ENCODE measurements around the gene NADK. TPM values are rescaled to one million over a fixed set of nuclear protein-coding genes. Genes with fewer than 3 reads are reported as not detected.
A peak's percentile ranks its signal among the peaks of the same experiment; 100 is the strongest.
"Not testable (repeated sequence)": the region's sequence is repeated elsewhere in the genome, so short reads cannot be mapped to it uniquely, and the experiment has no call there.

NADK gene
- total and polyA plus RNA-seq, 11 donors, result 17.7 to 45.2 (median 23.3) TPM

- peaks cover 0 to 52% (median 51%) of the 10 kb centered on the region in 9 donors for H3K36me3 ChIP-seq
- no peak for TF ChIP-seq POLR2A (IDR thresholded peaks at IDR 0.05)
- TF ChIP-seq CTCF (IDR thresholded peaks at IDR 0.05), result no peak
- DNase-seq (no peak), ATAC-seq (no peak)
- H3K9me3 ChIP-seq, result no peaks in the 10 kb centered on the region
- WGBS, 4 donors, result 88 to 93% (median 91%) methylated on average over 10 to 11 of the region's 11 CpGs
- no peaks in the 10 kb centered on the region for H3K27me3 ChIP-seq
- intact Hi-C loops (cut with DNase I), result loop anchor here in 1 of 10 donors (10.0 kb wide), 1 partner anchor 153 kb away; no protein-coding TSS in a partner anchor
- H3K4me3 ChIP-seq, result no peak overlapping the region
- H3K27ac ChIP-seq, result no peak overlapping the region
- no peaks in the 10 kb centered on the region for H3K4me1 ChIP-seq
These were observed 26.1 kb downstream of the NADK start for GRCh38 chr1:1752190-1752589.

DNA sequence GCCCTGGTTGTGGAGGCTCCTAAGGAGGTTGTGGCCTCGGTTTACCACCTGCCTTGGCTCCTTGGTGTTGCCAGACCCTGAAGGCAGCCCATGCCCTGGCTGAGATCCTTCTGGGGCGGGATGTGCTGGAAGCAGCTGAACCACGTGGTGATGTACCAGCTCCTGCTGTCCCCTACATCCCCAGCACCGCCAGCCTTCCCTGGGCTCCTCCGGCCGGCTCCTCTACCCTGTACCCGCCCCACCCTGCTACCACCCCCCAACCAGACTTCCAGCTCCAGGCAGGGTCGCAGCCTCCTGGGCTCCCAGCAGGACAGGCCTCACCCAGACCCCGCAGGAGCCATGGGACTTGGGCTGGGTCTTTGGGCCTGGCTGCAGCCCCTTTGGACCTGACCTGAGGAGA is 28.3 kb downstream of the NADK start:
- H3K27me3 ChIP-seq, H3K27ac ChIP-seq, H3K9me3 ChIP-seq, H3K4me3 ChIP-seq, H3K4me1 ChIP-seq, ATAC-seq: not testable (repeated sequence)
- peaks cover 0 to 30% (median 29%) of the 10 kb centered on the region in 9 donors for H3K36me3 ChIP-seq
- intact Hi-C loops (cut with DNase I), result loop anchor here in 2 of 10 donors (10.0 kb wide), 2 partner anchors 55 to 155 kb away; partner anchors contain the start of gene SLC35E2B (in 1 of the 2)
- WGBS, 4 donors, result 89 to 100% (median 91%) methylated on average over 1 to 8 of the region's 9 CpGs
- DNase-seq, result peak in 1 of 5 donors; percentile 13

- no peak for ATAC-seq
- peak in 1 of 5 donors; percentile 17 for DNase-seq
- 75 to 84% (median 78%) methylated on average over 13 to 18 of the region's 18 CpGs for WGBS, 4 donors
These were observed 29.5 kb downstream of the NADK start for GRCh38 chr1:1748686-1749321.

DNA sequence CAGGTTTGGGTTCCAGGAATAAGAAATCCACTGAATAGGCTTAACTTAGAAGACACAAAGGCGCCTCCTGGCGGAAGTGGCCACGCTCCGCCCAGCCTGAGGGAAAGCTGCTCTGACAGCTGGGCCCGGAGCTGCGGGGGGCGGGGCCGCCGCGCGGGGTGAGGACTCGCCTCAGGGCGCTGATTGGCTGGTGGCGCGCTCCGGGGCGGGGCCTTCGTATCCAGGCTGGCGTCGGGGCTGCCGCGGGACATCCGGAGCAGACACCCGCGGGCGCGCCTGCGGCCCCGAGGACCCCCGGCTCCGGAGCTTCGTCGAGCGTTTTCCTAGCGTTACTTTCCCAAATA is 31.7 kb downstream of the NADK start:
- not testable (repeated sequence) for H3K4me1 ChIP-seq, DNase-seq, H3K27me3 ChIP-seq, H3K9me3 ChIP-seq, H3K36me3 ChIP-seq
- intact Hi-C loops (cut with DNase I), result loop anchor here in 1 of 10 donors (10.0 kb wide), 1 partner anchor 52 kb away; the partner anchor contains the start of gene SLC35E2B
- no CpG with 5 or more reads among the region's 35 CpGs for WGBS, 4 donors
- ATAC-seq, result peak; percentile 94 to 96 (median 94)
- Histone ChIP-seq H3K27ac (peak overlapping the region in 9 of 12 donors; percentile 74 to 97 (median 91)), H3K4me3 (peak overlapping the region in 9 of 12 donors; percentile 31 to 62 (median 58))

More at GRCh38 chr1:1748686-1749321, 29.5 kb downstream of the NADK start:
- Histone ChIP-seq H3K27me3 (no peaks in the 10 kb centered on the region), H3K27ac (no peak overlapping the region), H3K36me3 (peaks cover 0 to 18% (median 18%) of the 10 kb centered on the region in 9 donors), H3K9me3 (no peaks in the 10 kb centered on the region), H3K4me1 (no peaks in the 10 kb centered on the region), H3K4me3 (no peak overlapping the region)
- intact Hi-C loops (cut with DNase I), result loop anchor here in 1 of 10 donors (10.0 kb wide), 1 partner anchor 54 kb away; the partner anchor contains the start of gene SLC35E2B
- TF ChIP-seq CTCF (IDR thresholded peaks at IDR 0.05) (no peak), POLR2A (IDR thresholded peaks at IDR 0.05) (no peak)

DNA sequence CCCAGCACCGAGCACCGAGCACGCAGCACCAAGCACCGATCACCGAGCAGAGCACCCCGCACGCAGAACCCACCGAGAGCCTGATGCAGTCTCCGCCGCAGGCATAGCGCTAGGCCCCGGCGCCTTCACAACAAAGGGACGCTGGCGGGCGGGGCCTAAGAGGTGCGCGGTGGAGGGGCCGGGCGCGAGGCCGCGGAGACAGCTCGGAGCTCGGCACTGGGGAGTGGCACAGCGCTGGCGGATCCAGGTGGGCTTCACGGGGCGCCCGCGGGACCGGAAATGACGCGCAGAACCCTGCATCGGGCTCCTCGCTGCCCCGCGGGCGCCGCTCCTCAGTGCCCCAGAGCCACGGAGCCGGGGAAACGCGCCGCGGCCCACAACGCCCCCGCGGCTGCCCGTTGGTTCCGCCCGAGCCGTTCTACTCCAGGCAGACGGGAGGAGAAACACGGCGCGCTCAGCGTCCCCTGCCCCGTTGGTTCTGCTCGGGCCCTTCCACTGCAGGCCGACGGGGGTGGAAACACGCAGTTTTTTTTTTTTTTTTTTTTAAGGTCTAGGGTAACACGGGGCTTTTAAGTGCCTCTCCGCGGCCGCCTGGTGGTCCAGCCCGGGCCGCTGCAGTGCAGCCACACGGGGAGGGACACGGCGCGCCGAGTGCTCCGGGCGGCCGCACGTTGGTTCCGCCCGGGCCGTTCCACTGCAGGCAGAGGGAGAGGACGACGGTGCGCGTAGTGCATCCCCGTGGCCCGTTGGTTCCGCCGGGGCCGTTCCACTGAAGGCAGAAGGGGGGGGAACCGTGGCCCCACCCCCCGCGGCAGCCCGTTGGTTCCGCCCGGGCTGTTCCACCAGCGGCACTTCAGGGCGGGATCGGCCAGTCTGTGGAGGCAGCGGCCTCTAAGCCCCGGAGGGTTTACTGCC is 32.4 kb downstream of the NADK start:
- H3K36me3 ChIP-seq, H3K9me3 ChIP-seq, H3K27me3 ChIP-seq, H3K4me1 ChIP-seq: not testable (repeated sequence)
- DNase-seq, result peak; percentile 82 to 90 (median 85)
- peak in 1 of 2 donors; percentile 43 for TF ChIP-seq POLR2A (IDR thresholded peaks at IDR 0.05)
- H3K27ac ChIP-seq, result peak overlapping the region in 9 of 12 donors; percentile 74 to 97 (median 91)
- peak; percentile 66 to 92 (median 91) for ATAC-seq
- intact Hi-C loops (cut with DNase I), result loop anchor here in 1 of 10 donors (10.0 kb wide), 1 partner anchor 51 kb away; the partner anchor contains the start of gene SLC35E2B
- H3K4me3 ChIP-seq, result peak overlapping the region in 9 of 12 donors; percentile 31 to 62 (median 58)
- WGBS, 4 donors, result 0 to 1% (median 0%) methylated on average over 17 to 81 of the region's 101 CpGs

- WGBS, 4 donors, result 83 to 91% (median 87%) methylated on average over 11 of the region's 11 CpGs
These were observed 35.7 kb downstream of the NADK start for GRCh38 chr1:1742529-1742928.

DNA sequence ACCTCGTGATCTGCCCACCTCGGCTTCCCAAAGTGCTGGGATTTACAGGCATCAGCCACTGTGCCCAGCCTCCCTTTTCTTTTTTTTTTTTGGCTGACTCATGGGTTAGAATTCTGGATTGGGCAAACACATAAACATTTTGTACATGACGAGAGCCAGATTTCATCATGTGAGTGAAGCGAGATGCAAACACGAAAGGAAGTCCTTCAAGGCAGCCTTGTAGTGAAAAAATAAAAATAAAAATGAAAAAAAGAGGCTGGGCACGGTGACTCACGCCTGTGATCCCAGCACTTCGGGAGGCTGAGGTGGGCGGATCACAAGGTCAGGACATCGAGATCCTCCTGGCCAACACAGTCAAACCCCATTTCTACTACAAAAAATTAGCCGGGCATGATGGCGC is 37.3 kb downstream of the NADK start:
- Histone ChIP-seq H3K36me3 (peaks cover 0 to 20% (median 8%) of the 10 kb centered on the region in 9 donors), H3K27ac (peak overlapping the region in 1 of 12 donors; percentile 63)
- DNase-seq, result peak in 1 of 5 donors; percentile 6
- H3K4me1 ChIP-seq, H3K27me3 ChIP-seq, H3K4me3 ChIP-seq, ATAC-seq, H3K9me3 ChIP-seq: not testable (repeated sequence)
- WGBS, 4 donors, result 85 to 92% (median 88%) methylated on average over 11 to 12 of the region's 12 CpGs
- intact Hi-C loops (cut with DNase I), result loop anchor here in 1 of 10 donors (10.0 kb wide), 1 partner anchor 46 kb away; the partner anchor contains the start of gene SLC35E2B

More at GRCh38 chr1:1742529-1742928, 35.7 kb downstream of the NADK start:
- not testable (repeated sequence) for H3K9me3 ChIP-seq, H3K4me3 ChIP-seq, H3K4me1 ChIP-seq, ATAC-seq, H3K27me3 ChIP-seq, H3K27ac ChIP-seq
- peak in 1 of 5 donors; percentile 17 for DNase-seq
- intact Hi-C loops (cut with DNase I), result loop anchor here in 1 of 10 donors (10.0 kb wide), 1 partner anchor 48 kb away; the partner anchor contains the start of gene SLC35E2B
- H3K36me3 ChIP-seq, result peaks cover 0 to 11% (median 4%) of the 10 kb centered on the region in 9 donors

- DNase-seq; intact Hi-C loops (cut with DNase I); H3K27ac ChIP-seq; H3K27me3 ChIP-seq; H3K9me3 ChIP-seq; H3K4me3 ChIP-seq; H3K4me1 ChIP-seq: not testable (repeated sequence)
- H3K36me3 ChIP-seq, result peaks cover 0 to 34% (median 15%) of the 10 kb centered on the region in 9 donors
- ATAC-seq, result peak in 1 of 4 donors; percentile 20
- WGBS, 4 donors, result 87 to 88% methylated on average over 11 to 12 of the region's 22 CpGs; no CpG with 5 or more reads in 2 of the 4 donors
These were observed 39.4 kb downstream of the NADK start for GRCh38 chr1:1738799-1739337.
